ENCODE measurements around the gene MAGI3. TPM values are rescaled to one million over a fixed set of nuclear protein-coding genes. Genes with fewer than 3 reads are reported as not detected.

Gene MAGI3
- 64.5 TPM for total RNA-seq

DNA sequence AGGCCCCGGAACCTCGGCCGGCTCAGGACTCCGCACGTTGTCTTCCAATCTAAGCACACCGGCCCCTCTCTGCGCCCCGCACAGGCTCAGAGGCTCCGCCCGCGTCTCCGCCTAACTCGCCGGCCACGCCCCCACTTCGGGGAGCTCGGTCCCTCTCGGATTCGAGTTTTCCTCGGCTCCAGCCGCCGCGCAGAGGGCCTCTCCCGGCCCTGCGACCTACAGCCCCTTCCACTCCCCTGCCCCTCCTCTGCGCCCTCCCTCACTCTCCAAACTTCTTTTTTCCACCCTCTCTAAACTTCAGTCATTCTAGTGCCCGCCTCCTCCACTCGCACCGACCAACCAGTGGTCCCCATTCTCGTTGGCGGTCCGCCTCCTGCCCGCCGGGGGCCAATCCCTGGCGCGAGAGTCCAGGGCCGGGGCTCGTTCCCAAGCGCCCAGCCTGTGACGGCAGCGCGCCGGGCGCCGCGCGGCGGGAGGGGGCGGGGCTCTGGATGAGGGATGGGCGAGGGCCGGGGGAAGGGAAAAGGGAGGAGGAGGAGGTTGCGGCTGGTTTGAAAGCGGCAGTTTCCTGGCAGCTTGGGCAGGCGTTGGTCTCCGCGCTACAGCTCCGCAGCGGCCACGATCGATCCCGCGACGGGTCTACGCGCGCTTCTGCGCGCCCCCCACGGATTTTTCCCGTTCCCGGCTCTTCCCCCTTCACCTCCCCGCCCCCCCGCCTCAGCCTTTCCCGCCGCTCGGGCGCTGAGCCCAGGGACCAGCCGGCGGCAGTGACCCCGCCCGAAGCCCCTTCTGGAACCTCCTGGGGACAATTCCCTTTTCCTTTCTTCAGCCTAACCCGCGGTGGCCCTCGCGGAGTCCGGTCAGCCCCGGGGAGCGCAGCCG, at the start of gene MAGI3:
Gene MAGI3, plus strand, starts transcription at position 563 of the 882 bp plus-strand sequence. CDS start 519 bp downstream, outside the sequence.

Small RNAs within 50 kb of the gene (small RNA-seq; reads per million reads assigned to genes)
- gene MTND5P20 (ENCODE audit: low replicate concordance) = not detected
